Ovary (tissue), 3 donors: ENCODE measurements around the gene MYOF.

Experiments
- POLR2A ChIP-seq: fragments of 450-650 bp; IDR thresholded peaks from one replicate; pipeline ENCODE4 v1.6.1; 2017; ENCODE audit warnings: antibody characterized with exemption, mild to moderate bottlenecking, moderate library complexity
- TF ChIP-seq, protein P1 (sequence below), 3 donors: fragments of 450-650 bp in 2 of 3; fragments of 200-600 bp in 1 of 3; IDR thresholded peaks; one replicate each; pipeline versions ENCODE4 v1.5.1 to v1.8.0; 2016 to 2022; ENCODE audit warnings: antibody characterized with exemption in 3 of 3, mild to moderate bottlenecking in 1 of 3
- donor health status: DM: no; HTN: no; CAD: no.

DNA sequence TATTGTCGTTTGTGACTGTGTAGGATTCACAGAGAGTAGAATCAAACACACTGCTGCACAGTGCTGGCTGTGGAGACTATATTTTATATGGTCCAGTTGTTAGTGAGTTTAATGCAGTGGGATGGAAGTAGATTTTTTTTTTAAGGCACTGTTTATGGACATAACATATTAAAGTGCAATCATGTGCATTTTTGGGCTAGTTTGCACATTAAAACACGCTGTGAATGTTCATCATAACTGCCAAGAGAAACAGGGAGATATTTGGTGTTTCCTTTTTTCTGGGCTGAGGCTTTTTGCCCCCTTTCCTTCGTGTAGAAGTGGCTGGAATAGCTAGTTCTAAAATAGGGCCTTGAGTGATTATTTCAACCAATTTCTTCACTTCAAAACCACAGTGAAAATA is 139.2 kb downstream of the MYOF start:
- TF ChIP-seq, protein P1, sequence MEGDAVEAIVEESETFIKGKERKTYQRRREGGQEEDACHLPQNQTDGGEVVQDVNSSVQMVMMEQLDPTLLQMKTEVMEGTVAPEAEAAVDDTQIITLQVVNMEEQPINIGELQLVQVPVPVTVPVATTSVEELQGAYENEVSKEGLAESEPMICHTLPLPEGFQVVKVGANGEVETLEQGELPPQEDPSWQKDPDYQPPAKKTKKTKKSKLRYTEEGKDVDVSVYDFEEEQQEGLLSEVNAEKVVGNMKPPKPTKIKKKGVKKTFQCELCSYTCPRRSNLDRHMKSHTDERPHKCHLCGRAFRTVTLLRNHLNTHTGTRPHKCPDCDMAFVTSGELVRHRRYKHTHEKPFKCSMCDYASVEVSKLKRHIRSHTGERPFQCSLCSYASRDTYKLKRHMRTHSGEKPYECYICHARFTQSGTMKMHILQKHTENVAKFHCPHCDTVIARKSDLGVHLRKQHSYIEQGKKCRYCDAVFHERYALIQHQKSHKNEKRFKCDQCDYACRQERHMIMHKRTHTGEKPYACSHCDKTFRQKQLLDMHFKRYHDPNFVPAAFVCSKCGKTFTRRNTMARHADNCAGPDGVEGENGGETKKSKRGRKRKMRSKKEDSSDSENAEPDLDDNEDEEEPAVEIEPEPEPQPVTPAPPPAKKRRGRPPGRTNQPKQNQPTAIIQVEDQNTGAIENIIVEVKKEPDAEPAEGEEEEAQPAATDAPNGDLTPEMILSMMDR (IDR thresholded peaks at IDR 0.05) = no peak
- TF ChIP-seq POLR2A = no peak
